ENCODE measurements around the gene CYP39A1. TPM values are rescaled to one million over a fixed set of nuclear protein-coding genes. Genes with fewer than 3 reads are reported as not detected.

Gene CYP39A1
- total and polyA plus RNA-seq, 2 experiments from 2014 or later: 3.4 to 4.3 TPM

DNA sequence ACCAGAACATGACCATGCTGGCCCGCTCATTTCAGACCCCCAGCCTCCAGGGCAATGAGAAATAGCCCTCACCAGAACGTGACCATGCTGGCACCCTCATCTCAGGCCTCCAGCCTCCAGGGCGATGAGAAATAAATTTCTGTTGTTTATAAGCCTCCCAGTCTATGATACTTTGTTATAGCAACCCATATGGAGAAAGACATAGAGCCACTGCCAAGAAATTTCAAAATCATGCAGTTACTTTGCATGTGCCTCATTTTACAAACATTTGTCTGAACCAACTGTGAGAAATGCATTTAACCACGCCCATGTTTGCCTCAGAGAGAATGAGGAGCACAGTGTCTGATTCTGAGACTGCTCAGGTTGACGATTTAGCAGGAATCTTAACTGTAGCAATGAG is 15.5 kb downstream of the CYP39A1 start:
- peak in 1 of 2 donors; percentile 50 for DNase-seq (ENCODE audit: low read depth in 1 of 2, low spot score in 1 of 2)
- H3K4me3 ChIP-seq: no peak overlapping the region
- no peaks in the 10 kb centered on the region for H3K27me3 ChIP-seq
- no peaks in the 10 kb centered on the region for H3K36me3 ChIP-seq
- no peak overlapping the region for H3K27ac ChIP-seq
- H3K4me1 ChIP-seq (ENCODE audit: low read depth): no peaks in the 10 kb centered on the region
- TF ChIP-seq, protein P1, sequence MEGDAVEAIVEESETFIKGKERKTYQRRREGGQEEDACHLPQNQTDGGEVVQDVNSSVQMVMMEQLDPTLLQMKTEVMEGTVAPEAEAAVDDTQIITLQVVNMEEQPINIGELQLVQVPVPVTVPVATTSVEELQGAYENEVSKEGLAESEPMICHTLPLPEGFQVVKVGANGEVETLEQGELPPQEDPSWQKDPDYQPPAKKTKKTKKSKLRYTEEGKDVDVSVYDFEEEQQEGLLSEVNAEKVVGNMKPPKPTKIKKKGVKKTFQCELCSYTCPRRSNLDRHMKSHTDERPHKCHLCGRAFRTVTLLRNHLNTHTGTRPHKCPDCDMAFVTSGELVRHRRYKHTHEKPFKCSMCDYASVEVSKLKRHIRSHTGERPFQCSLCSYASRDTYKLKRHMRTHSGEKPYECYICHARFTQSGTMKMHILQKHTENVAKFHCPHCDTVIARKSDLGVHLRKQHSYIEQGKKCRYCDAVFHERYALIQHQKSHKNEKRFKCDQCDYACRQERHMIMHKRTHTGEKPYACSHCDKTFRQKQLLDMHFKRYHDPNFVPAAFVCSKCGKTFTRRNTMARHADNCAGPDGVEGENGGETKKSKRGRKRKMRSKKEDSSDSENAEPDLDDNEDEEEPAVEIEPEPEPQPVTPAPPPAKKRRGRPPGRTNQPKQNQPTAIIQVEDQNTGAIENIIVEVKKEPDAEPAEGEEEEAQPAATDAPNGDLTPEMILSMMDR (IDR thresholded peaks at IDR 0.05; ENCODE audit: low read depth, low read length): no peak
- H3K9me3 ChIP-seq (ENCODE audit: low read depth): no peaks in the 10 kb centered on the region

DNA sequence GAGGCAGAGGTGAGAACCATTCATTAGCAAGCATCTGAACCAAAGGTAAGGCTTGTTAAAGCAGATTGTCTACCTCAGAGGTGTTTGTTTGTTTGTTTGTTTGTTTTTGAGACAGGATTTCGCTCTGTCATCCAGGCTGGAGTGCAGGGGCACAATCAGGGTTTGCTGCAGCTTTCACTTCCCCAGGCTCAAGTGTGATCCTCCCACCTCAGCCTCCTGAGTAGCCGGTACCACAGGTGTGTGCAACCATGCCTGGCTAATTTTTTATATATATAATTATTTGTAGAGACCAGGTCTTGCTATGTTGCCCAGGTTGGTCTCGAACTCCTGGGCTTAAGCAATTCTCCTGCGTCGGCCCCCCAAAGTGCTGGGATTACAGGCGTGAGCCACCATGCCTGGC is 17.2 kb downstream of the CYP39A1 start:
- Histone ChIP-seq H3K9me3 (ENCODE audit: low read depth) (no peaks in the 10 kb centered on the region), H3K27ac (no peak overlapping the region), H3K4me3 (no peak overlapping the region), H3K27me3 (no peaks in the 10 kb centered on the region), H3K36me3 (no peaks in the 10 kb centered on the region), H3K4me1 (ENCODE audit: low read depth) (no peaks in the 10 kb centered on the region)
- DNase-seq (ENCODE audit: low read depth in 1 of 2, low spot score in 1 of 2): no peak
- TF ChIP-seq, protein P1 (IDR thresholded peaks at IDR 0.05; ENCODE audit: low read depth, low read length): no peak

DNA sequence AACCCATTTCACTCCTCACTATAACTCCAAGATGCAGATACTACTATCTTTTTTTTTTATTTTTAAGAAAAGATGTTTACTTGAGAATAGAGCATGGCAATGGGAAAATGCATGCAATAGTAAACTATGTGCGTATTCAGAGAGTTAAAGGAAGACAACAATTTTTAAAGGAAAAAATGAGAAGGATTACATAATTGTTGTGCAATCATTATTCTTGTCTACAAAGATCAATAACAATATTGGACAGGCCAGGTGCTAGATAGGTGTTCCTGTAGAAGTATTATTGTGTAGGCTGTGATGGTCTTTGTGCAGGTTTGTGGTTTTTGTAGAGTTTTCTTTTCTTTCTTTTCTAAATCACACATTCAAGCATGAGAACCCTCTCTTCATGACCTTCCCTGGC is 20.6 kb downstream of the CYP39A1 start:
- no peaks in the 10 kb centered on the region for H3K9me3 ChIP-seq (ENCODE audit: low read depth)
- TF ChIP-seq, protein P1 (IDR thresholded peaks at IDR 0.05; ENCODE audit: low read depth, low read length): no peak
- DNase-seq (ENCODE audit: low read depth in 1 of 2, low spot score in 1 of 2): no peak
- no peaks in the 10 kb centered on the region for H3K27me3 ChIP-seq
- H3K4me1 ChIP-seq (ENCODE audit: low read depth): peaks cover 5% of the 10 kb centered on the region
- H3K27ac ChIP-seq: no peak overlapping the region
- H3K36me3 ChIP-seq: no peaks in the 10 kb centered on the region
- no peak overlapping the region for H3K4me3 ChIP-seq

DNA sequence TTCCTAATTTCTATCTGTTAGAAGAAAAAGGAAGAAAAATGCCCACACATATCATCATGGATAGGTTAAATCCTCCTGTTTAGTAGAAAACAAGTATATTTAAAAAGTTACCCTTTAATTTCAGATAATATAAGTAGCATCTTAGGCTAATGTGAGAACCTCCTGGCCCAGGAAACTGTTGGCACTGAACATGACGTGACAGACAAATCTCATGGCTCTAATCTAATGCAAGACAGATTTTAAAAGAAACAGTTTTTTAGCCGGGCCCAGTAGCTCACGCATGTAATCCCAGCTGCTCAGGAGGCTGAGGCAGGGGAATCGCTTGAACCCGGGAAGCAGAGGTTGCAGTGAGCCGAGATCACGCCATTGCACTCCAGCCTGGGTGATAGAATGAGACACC is 22.9 kb downstream of the CYP39A1 start:
- no peak for DNase-seq (ENCODE audit: low read depth in 1 of 2, low spot score in 1 of 2)
- H3K4me1 ChIP-seq (ENCODE audit: low read depth): peaks cover 5% of the 10 kb centered on the region
- TF ChIP-seq, protein P1 (IDR thresholded peaks at IDR 0.05; ENCODE audit: low read depth, low read length): no peak
- no peak overlapping the region for H3K27ac ChIP-seq
- no peaks in the 10 kb centered on the region for H3K27me3 ChIP-seq
- no peaks in the 10 kb centered on the region for H3K9me3 ChIP-seq (ENCODE audit: low read depth)
- H3K4me3 ChIP-seq: no peak overlapping the region
- no peaks in the 10 kb centered on the region for H3K36me3 ChIP-seq

DNA sequence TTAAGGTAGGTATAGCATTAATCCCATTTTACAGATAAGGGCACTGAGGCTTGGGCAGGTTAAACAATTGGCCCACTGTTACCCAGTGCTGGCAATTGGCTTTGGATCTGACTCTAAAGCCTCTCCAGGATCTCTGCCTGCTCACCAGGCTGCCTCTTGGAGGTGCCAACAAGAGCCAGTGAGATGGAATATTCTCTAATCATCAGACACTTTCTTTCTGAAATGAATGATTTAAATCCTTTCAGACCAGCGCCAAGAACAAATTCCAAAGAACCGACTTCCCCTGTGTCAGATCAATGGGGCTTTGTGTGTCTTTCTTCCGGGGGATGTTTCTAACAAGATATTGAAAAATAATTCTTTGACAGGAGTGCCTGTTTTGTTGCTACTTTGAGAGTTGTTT is 23.6 kb downstream of the CYP39A1 start:
- H3K9me3 ChIP-seq (ENCODE audit: low read depth): no peaks in the 10 kb centered on the region
- TF ChIP-seq, protein P1 (IDR thresholded peaks at IDR 0.05; ENCODE audit: low read depth, low read length): no peak

DNA sequence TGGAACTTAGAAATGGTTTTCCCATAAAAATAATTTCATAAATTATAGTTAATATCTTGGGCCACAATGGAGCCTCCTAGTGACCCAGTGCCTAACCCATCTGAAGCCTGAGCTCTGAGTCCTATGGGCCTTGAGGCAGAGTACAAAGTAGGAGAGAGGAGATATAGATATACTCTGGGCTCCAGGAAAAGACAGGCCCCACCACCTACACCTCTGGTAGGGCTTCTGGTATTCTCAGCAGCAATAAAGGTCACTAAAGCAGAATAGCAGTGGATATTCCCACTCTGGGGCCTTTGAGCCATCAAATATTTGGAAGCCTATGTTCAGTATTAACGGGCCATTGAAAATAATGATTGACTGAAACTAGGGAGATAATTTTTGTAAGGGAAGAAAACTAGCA is 24.1 kb downstream of the CYP39A1 start:
- peak in 1 of 2 donors; percentile 28 for DNase-seq (ENCODE audit: low read depth in 1 of 2, low spot score in 1 of 2)
- TF ChIP-seq, protein P1 (IDR thresholded peaks at IDR 0.05; ENCODE audit: low read depth, low read length): no peak
- Histone ChIP-seq H3K9me3 (ENCODE audit: low read depth) (no peaks in the 10 kb centered on the region), H3K36me3 (no peaks in the 10 kb centered on the region), H3K27me3 (no peaks in the 10 kb centered on the region), H3K4me1 (ENCODE audit: low read depth) (peaks cover 5% of the 10 kb centered on the region), H3K27ac (no peak overlapping the region), H3K4me3 (no peak overlapping the region)

More for the DNA sequence above, 23.6 kb downstream of the CYP39A1 start:
- Histone ChIP-seq H3K4me3 (no peak overlapping the region), H3K4me1 (ENCODE audit: low read depth) (peaks cover 5% of the 10 kb centered on the region), H3K27ac (no peak overlapping the region), H3K36me3 (no peaks in the 10 kb centered on the region), H3K27me3 (no peaks in the 10 kb centered on the region)
- no peak for DNase-seq (ENCODE audit: low read depth in 1 of 2, low spot score in 1 of 2)

All from cardiac muscle cell (in vitro differentiated cells and primary cell).